ENCODE results near the gene INPP5E. TPM values are rescaled to one million over a fixed set of nuclear protein-coding genes. Genes with fewer than 3 reads are reported as not detected.

Gene INPP5E
- total RNA-seq, 1 donor from 2014 or later = 35.2 TPM

DNA sequence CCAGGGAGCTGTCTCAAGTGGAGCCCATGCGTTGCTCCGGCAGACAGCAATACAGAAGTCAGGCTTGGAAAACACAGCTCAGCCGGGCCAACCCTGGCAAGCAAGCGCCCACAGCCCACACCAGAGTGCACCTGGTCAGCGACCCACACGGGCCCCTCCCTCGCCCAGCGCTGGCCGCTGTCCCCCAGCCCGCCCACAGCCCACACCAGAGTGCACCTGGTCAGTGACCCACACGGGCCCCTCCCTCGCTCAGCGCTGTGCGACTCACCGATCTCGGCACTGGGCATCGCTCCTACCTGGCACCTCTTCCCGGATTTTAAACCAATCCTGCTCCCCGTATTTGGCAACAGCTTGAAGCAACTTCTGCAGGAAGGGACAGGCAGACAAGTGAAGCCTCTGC is 52.4 kb downstream of the INPP5E start:
- Mint-ChIP-seq H3K4me1 (ENCODE audit: low read depth, unreplicated experiment) (no peaks in the 10 kb centered on the region), H3K36me3 (ENCODE audit: unreplicated experiment) (no peaks in the 10 kb centered on the region), H3K27me3 (ENCODE audit: unreplicated experiment) (no peaks in the 10 kb centered on the region), H3K27ac (ENCODE audit: unreplicated experiment) (no peak overlapping the region), H3K4me3 (ENCODE audit: unreplicated experiment) (no peak overlapping the region), H3K9me3 (ENCODE audit: unreplicated experiment) (peaks cover 1% of the 10 kb centered on the region)
- TF ChIP-seq, protein P1, sequence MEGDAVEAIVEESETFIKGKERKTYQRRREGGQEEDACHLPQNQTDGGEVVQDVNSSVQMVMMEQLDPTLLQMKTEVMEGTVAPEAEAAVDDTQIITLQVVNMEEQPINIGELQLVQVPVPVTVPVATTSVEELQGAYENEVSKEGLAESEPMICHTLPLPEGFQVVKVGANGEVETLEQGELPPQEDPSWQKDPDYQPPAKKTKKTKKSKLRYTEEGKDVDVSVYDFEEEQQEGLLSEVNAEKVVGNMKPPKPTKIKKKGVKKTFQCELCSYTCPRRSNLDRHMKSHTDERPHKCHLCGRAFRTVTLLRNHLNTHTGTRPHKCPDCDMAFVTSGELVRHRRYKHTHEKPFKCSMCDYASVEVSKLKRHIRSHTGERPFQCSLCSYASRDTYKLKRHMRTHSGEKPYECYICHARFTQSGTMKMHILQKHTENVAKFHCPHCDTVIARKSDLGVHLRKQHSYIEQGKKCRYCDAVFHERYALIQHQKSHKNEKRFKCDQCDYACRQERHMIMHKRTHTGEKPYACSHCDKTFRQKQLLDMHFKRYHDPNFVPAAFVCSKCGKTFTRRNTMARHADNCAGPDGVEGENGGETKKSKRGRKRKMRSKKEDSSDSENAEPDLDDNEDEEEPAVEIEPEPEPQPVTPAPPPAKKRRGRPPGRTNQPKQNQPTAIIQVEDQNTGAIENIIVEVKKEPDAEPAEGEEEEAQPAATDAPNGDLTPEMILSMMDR (IDR thresholded peaks at IDR 0.05; ENCODE audit: partially characterized antibody, unreplicated experiment) = no peak
- DNase-seq = no peak

DNA sequence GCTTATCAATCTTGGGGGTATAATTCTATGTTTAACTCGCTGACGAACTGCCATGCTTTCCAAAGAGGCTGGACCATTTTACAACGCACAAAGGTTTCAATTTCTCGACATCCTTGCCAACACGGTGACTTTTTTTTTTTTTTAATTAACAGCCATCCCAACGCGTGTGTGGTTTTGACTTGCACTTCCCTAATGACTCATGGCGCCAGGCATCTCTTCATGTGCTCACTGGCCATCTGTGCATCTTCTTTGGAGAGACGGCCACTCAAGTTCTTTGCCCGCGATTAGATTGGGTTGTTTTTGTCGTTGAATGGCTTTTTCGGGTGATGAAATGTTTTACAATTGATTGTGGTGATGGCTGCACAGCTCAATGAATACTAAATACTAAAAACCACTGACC is 53.6 kb downstream of the INPP5E start:
- Mint-ChIP-seq H3K9me3 (ENCODE audit: unreplicated experiment) (peaks cover 1% of the 10 kb centered on the region), H3K27me3 (ENCODE audit: unreplicated experiment) (no peaks in the 10 kb centered on the region), H3K36me3 (ENCODE audit: unreplicated experiment) (no peaks in the 10 kb centered on the region), H3K27ac (ENCODE audit: unreplicated experiment) (no peak overlapping the region), H3K4me3 (ENCODE audit: unreplicated experiment) (no peak overlapping the region), H3K4me1 (ENCODE audit: low read depth, unreplicated experiment) (no peaks in the 10 kb centered on the region)
- DNase-seq = no peak
- TF ChIP-seq, protein P1 (IDR thresholded peaks at IDR 0.05; ENCODE audit: partially characterized antibody, unreplicated experiment) = no peak

DNA sequence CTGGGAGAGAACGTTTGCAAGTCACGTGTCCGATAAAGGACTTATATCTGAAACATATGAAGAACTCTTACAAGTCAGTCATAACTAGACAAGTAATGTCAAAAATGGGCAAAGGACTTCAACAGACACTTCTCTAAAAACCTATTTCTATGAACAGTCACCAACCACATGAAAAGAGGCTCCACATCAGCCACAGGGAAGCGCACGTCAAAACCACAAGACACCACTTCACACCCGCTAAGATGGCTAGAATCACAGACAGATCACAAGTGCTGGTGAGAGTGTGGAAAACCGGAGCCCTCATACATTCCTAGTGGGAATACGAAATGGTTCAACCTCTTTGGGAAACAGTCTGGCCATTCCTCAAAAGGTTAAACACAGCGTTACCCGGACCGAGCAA is 54.6 kb downstream of the INPP5E start:
- no peak overlapping the region for H3K27ac Mint-ChIP-seq (ENCODE audit: unreplicated experiment)
- H3K36me3 Mint-ChIP-seq (ENCODE audit: unreplicated experiment) = no peaks in the 10 kb centered on the region
- H3K9me3 Mint-ChIP-seq (ENCODE audit: unreplicated experiment) = peaks cover 1% of the 10 kb centered on the region
- peak overlapping the region; percentile 34 for H3K4me3 Mint-ChIP-seq (ENCODE audit: unreplicated experiment)
- H3K27me3 Mint-ChIP-seq (ENCODE audit: unreplicated experiment) = no peaks in the 10 kb centered on the region
- no peaks in the 10 kb centered on the region for H3K4me1 Mint-ChIP-seq (ENCODE audit: low read depth, unreplicated experiment)
- TF ChIP-seq, protein P1 (IDR thresholded peaks at IDR 0.05; ENCODE audit: partially characterized antibody, unreplicated experiment) = no peak
- DNase-seq = no peak

- TF ChIP-seq, protein P1 (IDR thresholded peaks at IDR 0.05; ENCODE audit: partially characterized antibody, unreplicated experiment) = no peak
- H3K27ac Mint-ChIP-seq (ENCODE audit: unreplicated experiment) = no peak overlapping the region
- no peak for DNase-seq
- H3K4me1 Mint-ChIP-seq (ENCODE audit: low read depth, unreplicated experiment) = no peaks in the 10 kb centered on the region
- H3K9me3 Mint-ChIP-seq (ENCODE audit: unreplicated experiment) = peaks cover 1% of the 10 kb centered on the region
- H3K27me3 Mint-ChIP-seq (ENCODE audit: unreplicated experiment) = no peaks in the 10 kb centered on the region
- H3K36me3 Mint-ChIP-seq (ENCODE audit: unreplicated experiment) = no peaks in the 10 kb centered on the region
- H3K4me3 Mint-ChIP-seq (ENCODE audit: unreplicated experiment) = no peak overlapping the region
These were observed 56.2 kb downstream of the INPP5E start for GRCh38 chr9:136383436-136383835.

DNA sequence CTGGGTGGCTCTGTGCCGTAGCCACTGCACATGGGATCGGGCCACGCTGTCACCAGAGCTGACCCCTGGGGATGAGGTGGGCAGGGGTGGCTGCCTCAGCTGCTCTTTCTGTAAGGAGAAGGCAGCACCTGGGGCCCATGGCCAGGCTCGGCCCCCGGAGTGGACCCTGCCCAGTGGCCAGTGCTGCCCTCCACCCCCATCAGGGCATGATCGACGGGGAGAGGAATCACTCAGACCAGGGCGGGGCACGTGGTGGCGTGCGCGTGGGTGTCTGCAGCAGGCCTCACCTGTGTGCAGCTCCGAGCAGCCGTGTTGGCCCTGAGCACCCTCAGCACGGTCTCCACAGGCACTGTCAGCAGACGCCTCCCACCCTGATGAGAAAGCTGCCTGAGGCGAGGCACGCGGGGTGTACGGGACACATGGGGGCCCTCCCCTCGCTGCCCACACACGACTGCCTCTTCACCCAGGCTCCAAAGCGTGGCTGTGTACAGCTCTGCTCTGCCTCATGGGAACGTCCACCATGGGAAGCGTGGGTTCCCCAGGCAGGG is 57.6 kb downstream of the INPP5E start:
- TF ChIP-seq, protein P1 (IDR thresholded peaks at IDR 0.05; ENCODE audit: partially characterized antibody, unreplicated experiment) = no peak
- no peaks in the 10 kb centered on the region for H3K36me3 Mint-ChIP-seq (ENCODE audit: unreplicated experiment)
- DNase-seq = no peak
- H3K27me3 Mint-ChIP-seq (ENCODE audit: unreplicated experiment) = no peaks in the 10 kb centered on the region
- H3K4me1 Mint-ChIP-seq (ENCODE audit: low read depth, unreplicated experiment) = no peaks in the 10 kb centered on the region
- H3K9me3 Mint-ChIP-seq (ENCODE audit: unreplicated experiment) = no peaks in the 10 kb centered on the region
- no peak overlapping the region for H3K27ac Mint-ChIP-seq (ENCODE audit: unreplicated experiment)
- H3K4me3 Mint-ChIP-seq (ENCODE audit: unreplicated experiment) = no peak overlapping the region
